Fibroblast of the conjunctiva (primary cell): ENCODE measurements around the gene AP1B1.

ENCODE experiments used
- DNase-seq: peaks from one replicate; pipeline ENCODE4 v3.0.0-alpha.2; 2010; ENCODE audit warnings: low read depth

AP1B1 gene

GRCh38 chr22:29331658-29332300 lies 56.6 kb downstream of the AP1B1 start:
- no peak for DNase-seq

DNA sequence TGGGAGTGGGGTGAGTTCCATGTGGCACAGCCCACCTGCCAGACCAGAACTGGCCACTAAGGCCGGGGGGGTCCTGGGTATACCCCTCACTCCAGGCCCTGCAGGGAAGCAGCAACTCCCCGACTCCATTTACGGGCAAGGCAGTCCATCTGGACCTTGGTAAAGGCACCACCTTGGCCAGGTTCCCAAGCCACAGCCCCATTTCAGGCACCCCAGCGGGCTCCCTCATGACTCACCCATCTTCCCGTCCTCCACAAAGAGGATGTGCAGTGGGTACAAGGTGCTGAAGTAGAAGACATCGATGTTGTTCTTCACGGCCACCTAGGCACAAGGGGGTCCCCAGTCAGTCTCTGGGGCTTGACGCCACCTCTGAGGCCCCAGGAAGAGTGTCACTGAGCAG lies 57.2 kb downstream of the AP1B1 start:
- DNase-seq, result no peak

GRCh38 chr22:29330753-29331152 lies 57.6 kb downstream of the AP1B1 start:
- DNase-seq, result no peak

GRCh38 chr22:29330291-29330690 lies 58.1 kb downstream of the AP1B1 start:
- no peak for DNase-seq

DNA sequence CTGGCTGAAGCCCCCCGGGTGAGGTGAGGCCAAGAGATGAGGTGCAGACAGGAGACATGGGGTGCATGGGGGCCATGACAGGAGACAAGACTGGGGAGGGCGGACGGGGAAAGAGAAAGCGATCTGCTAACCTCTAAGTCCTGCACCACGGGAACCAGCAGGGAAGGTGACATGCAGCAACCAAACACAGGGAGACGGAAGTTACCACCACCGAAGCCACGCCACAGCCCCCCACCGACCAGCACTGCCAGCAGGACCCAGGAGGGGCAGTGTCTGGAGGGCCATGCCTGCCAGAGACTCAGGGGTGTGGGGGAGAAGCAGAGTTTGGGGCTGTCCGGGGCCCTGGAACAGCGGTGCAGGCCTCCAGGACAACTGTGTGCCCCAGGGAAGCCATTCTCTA lies 58.8 kb downstream of the AP1B1 start:
- DNase-seq, result no peak

- no peak for DNase-seq
Observed at GRCh38 chr22:29328566-29329500, 59.5 kb downstream of the AP1B1 start.

DNA sequence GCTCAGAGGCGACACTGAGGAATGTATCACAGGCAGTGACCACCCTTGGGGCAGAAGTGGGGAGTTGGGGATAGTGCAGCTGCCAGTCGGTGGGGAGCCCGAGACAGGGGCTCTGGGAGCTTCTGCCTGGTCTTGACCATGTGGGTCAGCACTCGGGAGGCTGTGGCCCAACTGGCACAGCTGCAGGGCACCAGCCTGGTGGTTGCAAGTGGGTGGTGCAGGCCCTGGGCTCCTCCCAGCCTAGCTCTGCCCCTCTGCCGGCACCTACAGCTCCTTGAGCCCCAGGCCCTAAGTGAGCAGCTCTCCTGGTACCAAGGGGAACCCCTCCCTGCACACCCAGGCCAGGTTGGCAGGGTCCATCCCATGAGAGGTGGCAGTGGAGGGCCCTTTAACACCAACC lies 60.3 kb downstream of the AP1B1 start:
- no peak for DNase-seq

GRCh38 chr22:29327089-29327764 lies 61.1 kb downstream of the AP1B1 start:
- no peak for DNase-seq

- DNase-seq, result no peak
Observed at GRCh38 chr22:29326481-29326880, 61.9 kb downstream of the AP1B1 start.

DNA sequence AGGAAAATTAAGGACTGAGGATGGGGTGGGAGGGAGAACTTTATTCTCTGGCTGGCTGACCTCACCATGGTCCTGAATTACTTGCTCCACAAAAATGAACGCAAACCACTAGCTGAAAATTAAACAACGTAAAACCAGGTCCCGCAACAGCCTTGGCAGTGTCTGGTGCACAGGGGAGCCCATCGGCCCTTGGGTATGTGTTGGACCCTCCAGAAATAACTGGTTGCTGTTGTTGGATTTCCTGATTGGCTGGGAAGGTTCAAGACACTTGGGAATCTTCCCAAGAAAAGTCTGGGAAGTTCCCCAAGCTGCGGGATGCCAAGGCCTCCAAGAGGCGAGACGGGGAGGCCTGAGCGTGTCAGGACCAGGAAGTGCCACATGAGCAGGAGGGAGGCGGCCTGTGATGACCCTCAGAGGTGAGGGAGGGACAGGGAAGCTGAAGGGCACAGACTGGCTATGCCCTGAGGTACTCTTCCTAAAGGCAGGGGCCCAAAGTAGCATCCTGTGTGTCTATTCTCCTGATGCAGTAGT lies 62.5 kb downstream of the AP1B1 start:
- no peak for DNase-seq

DNA sequence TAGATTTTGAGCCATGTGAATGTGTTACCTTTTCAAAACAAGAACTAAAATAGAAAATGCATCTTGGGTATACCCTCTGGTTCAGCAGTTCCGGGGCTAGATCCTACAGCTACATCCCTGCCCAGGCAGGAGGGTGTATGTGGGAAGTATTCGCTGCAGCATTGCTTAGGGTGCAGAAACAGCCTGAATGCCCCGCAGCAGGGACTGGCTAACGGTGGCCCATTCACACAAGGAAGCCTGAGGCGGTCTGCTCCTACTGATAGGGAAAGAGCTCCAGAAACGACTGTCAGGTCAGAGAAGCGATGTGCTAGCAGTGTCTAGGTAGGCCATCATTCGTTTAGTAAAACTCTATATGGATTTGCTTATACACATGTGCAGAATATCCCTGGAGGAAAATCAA lies 63.0 kb downstream of the AP1B1 start:
- DNase-seq, result no peak

DNA sequence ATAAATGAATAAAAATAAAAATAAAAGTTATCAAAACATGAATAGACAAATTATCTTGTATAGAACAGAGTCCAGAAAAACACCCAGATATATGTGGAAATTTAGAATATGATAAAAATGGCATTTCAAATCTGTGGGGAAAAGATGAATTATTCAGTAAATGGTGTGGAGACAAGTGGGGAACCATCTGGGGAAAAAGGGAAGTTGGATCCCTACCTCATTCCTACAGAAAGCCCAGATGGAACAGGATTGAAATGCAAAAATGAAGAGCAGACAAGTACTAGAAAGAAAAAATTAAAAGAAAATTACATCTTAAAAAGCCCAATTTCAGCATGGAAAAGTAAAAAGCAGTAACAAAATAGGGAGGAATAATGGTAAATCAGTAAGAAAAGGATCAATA lies 64.7 kb downstream of the AP1B1 start:
- no peak for DNase-seq

GRCh38 chr22:29320546-29320945 lies 67.8 kb downstream of the AP1B1 start:
- DNase-seq, result no peak

- no peak for DNase-seq
Observed at GRCh38 chr22:29319072-29319471, 69.3 kb downstream of the AP1B1 start.

- no peak for DNase-seq
Observed at GRCh38 chr22:29317827-29318454, 70.4 kb downstream of the AP1B1 start.

DNA sequence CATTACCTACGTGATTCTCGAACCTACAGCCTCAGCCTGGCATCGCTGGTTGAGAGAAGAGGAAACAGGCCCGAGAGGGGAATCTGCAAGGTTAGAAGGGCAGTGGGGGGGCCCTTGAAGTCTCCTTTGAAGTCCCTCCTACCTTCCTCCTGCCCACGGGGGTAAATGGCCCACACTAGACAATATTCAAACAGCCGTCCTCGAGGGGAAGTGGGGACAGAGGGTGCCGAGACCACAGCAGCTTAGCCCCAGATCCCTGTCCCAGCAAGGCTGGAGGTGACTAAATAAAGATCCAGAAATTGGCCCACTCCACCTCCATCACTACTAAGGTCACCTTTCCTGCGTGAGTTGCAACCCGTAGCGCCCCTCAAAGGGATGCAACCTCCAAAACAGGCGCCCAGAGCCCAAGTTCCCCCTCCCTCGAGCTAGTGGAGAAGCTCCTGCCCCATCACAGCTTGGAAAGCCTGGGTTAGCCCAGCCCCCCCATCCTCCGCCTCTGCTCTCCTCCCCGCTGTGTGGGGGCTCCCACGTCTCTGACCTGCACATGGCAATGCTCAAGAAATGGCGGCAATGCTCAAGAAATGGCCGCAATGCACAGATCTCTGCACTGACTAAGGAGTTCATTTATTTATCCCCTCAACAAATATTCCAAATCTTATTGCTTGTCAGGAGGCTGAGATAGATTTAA lies 72.1 kb downstream of the AP1B1 start:
- DNase-seq, result no peak

- no peak for DNase-seq
Observed at GRCh38 chr22:29315286-29316140, 72.9 kb downstream of the AP1B1 start, which contains the start of gene RASL10A. RASL10A (minus strand) TSS chr22:29315697; CDS start chr22:29315246, 451 bp downstream.

DNA sequence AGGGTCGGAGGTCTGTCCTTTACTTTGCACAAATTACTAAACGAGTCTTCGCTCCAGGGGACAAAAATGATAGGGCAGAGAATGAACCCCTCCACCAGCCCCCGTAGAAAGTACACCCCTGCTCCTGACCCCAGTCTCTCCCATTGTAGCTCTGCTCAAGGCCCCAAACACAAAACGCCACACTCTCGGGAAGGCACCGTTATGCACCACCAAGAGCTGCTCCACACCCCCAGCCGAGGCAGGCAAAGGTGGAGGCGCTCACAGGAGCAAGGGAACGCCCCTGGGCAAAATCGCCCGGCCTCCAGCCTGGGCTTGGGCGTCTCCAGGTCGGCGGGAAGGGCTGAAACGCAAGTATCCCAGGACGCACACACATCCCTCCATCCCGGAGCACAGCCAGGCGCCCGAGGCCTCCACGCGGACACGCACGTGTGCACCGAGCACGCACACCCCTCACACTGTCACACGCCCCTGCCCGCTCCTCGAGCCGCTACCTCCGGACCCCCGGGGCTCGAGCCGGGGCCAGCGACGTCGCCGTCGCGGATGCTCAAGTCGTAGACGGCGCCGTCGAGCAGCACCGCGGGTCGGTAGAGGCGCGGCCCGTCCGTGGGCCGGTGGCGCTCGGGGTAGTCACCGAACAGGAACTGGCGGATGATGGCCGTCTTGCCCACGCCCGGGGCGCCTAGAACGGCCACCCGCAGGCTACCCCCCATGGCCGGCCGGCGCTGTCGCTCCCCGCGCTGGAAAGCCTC lies 73.7 kb downstream of the AP1B1 start:
- no peak for DNase-seq

DNA sequence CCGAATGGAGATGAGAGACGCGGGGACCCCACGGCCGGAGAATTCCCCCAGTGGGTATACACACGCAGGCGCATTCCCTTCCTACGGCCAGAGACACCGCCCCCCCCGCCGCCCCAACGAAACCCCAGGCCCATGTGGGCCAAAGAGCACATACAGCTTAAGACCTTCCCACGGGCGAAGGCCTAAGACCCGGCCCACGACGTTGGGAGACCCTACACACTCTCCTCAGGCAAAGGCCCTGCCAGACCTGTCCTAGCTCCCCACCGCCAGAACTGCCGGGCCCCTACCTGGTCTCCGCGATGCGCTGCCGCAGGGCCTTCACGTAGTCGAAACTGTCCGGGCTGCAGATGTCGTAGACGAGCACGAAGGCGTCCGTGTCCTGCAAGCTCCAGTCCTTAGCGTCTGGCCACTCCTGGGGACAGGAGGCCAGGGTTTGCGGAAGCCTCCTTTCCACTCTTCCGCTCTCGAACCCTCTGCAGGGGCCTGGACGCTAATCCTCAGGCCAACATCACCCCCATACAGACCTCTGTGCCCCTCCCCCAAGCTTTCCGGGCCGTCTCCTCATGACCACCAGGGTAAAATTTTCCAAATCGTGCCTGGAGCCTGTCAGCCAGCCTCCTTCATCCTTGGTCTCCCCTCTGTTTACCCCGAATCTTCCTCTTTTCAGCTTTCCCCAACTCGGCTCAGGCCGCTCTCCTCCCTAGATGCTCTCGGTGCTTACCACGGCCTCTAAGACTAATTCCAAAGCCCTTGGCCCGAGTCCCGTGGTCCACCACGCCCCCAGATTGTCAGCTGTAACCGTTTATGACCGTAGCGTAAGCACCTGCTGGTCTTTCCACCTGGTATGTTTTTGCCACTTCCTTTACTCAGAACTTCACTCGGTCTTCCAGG lies 74.5 kb downstream of the AP1B1 start:
- no peak for DNase-seq
